Neural progenitor cell (in vitro differentiated cells): ENCODE measurements around the gene ESR2. TPM values are rescaled to one million over a fixed set of nuclear protein-coding genes. Genes with fewer than 3 reads are reported as not detected.

ENCODE experiments used
- DNase-seq: peaks from one replicate; pipeline ENCODE4 v3.0.0-alpha.2; 2016; ENCODE audit warnings: low spot score
- H2AFZ ChIP-seq: fragments of 200-600 bp; sonication (generic); replicated peaks from 2 replicates; pipeline ENCODE4 v1.6.1; 2016; ENCODE audit warnings: antibody characterized with exemption
- H3F3A ChIP-seq: fragments of 200-600 bp; sonication (generic); 2 replicates; pipeline ENCODE4 v1.6.1; 2016; ENCODE audit warnings: antibody characterized with exemption, low read depth
- H3K27ac ChIP-seq: fragments of 200-600 bp; sonication (generic); 2 replicates; pipeline ENCODE4 v1.5.1; 2016; ENCODE audit warnings: mild to moderate bottlenecking
- H3K27me3 ChIP-seq: fragments of 200-600 bp; sonication (generic); 2 replicates; pipeline ENCODE4 v1.6.1; 2016; ENCODE audit warnings: mild to moderate bottlenecking, moderate library complexity
- H3K36me3 ChIP-seq: fragments of 200-600 bp; sonication (generic); 2 replicates; pipeline ENCODE4 v1.5.1; 2016
- H3K4me1 ChIP-seq: fragments of 200-600 bp; sonication (generic); 2 replicates; pipeline ENCODE4 v1.6.1; 2016; ENCODE audit warnings: mixed run types
- H3K4me2 ChIP-seq: fragments of 200-600 bp; sonication (generic); 2 replicates; pipeline ENCODE4 v1.6.1; 2016
- H3K4me3 ChIP-seq: fragments of 200-600 bp; sonication (generic); 2 replicates; pipeline ENCODE4 v1.5.1; 2016
- H3K79me2 ChIP-seq: fragments of 200-600 bp; sonication (generic); 2 replicates; pipeline ENCODE4 v1.6.1; 2016; ENCODE audit warnings: low read depth
- H3K9ac ChIP-seq: fragments of 200-600 bp; sonication (generic); 2 replicates; pipeline ENCODE4 v1.6.1; 2016
- H3K9me3 ChIP-seq: fragments of 200-600 bp; sonication (generic); 2 replicates; pipeline ENCODE4 v1.5.1; 2016; ENCODE audit warnings: low read depth
- H4K20me1 ChIP-seq: fragments of 200-600 bp; sonication (generic); 2 replicates; pipeline ENCODE4 v1.6.1; 2016; ENCODE audit warnings: low read depth
- H3K27ac Mint-ChIP-seq: 3 replicates; pipeline ENCODE4 v1.8.0; 2021; ENCODE audit warnings: mixed read lengths
- H3K27me3 Mint-ChIP-seq: 2 replicates; pipeline ENCODE4 v1.8.0; 2022; ENCODE audit warnings: low read depth, mild to moderate bottlenecking, inconsistent platforms, moderate library complexity, mixed read lengths; ENCODE audit not compliant: insufficient read depth
- H3K36me3 Mint-ChIP-seq: 3 replicates; pipeline ENCODE4 v1.8.0; 2021; ENCODE audit warnings: mixed read lengths
- H3K4me1 Mint-ChIP-seq: 3 replicates; pipeline ENCODE4 v1.8.0; 2021; ENCODE audit warnings: mixed read lengths
- H3K4me3 Mint-ChIP-seq: 3 replicates; pipeline ENCODE4 v1.8.0; 2021; ENCODE audit warnings: mild to moderate bottlenecking, moderate library complexity, mixed read lengths
- H3K9me3 Mint-ChIP-seq: 3 replicates; pipeline ENCODE4 v1.8.0; 2020; ENCODE audit warnings: mixed read lengths
- CTCF ChIP-seq: fragments of 200-600 bp; sonication (generic); IDR thresholded peaks from 2 replicates; pipeline ENCODE4 v1.5.1; 2017; ENCODE audit warnings: antibody characterized with exemption, mild to moderate bottlenecking
- EZH2 ChIP-seq: fragments of 200-600 bp; sonication (generic); IDR thresholded peaks from 2 replicates; pipeline ENCODE4 v1.6.1; 2017; ENCODE audit warnings: antibody characterized with exemption, mild to moderate bottlenecking, moderate library complexity
- EZH2phosphoT487 ChIP-seq: fragments of 200-600 bp; sonication (generic); IDR thresholded peaks from 2 replicates; pipeline ENCODE4 v1.6.1; 2017; ENCODE audit warnings: antibody characterized with exemption
- total RNA-seq: library from RNA; depleted of rRNA; stranded (reverse); fragments of >200 nt; gene quantifications from 2 replicates; pipeline ENCODE4 v1.2.3, GENCODE V29; 2015; ENCODE audit warnings: low replicate concordance

Gene ESR2
- total RNA-seq, 1 donor from 2014 or later: 0.21 TPM

GRCh38 chr14:64060648-64061096 is 233.5 kb downstream of the ESR2 start:
- Histone ChIP-seq H3K27me3 (no peaks in the 10 kb centered on the region), H3K4me1 (peaks cover 7% of the 10 kb centered on the region), H3F3A (no peaks in the 10 kb centered on the region), H4K20me1 (no peaks in the 10 kb centered on the region), H3K36me3 (no peaks in the 10 kb centered on the region), H3K27ac (no peak overlapping the region), H3K4me2 (peak overlapping the region; percentile 30), H3K79me2 (no peaks in the 10 kb centered on the region), H3K4me3 (no peak overlapping the region), H3K9ac (no peak overlapping the region), H2AFZ (no peak overlapping the region), H3K9me3 (no peaks in the 10 kb centered on the region)
- Mint-ChIP-seq H3K36me3 (peaks cover 31% of the 10 kb centered on the region), H3K4me3 (no peak overlapping the region), H3K27me3 (no peaks in the 10 kb centered on the region), H3K9me3 (no peaks in the 10 kb centered on the region), H3K4me1 (peaks cover 6% of the 10 kb centered on the region), H3K27ac (no peak overlapping the region)
- no peak for TF ChIP-seq EZH2
- no peak for TF ChIP-seq EZH2phosphoT487
- TF ChIP-seq CTCF: peak; percentile 60
- DNase-seq: peak; percentile 78

GRCh38 chr14:64060199-64060545 is 234.0 kb downstream of the ESR2 start:
- Mint-ChIP-seq H3K9me3 (no peaks in the 10 kb centered on the region), H3K36me3 (peaks cover 31% of the 10 kb centered on the region), H3K27me3 (no peaks in the 10 kb centered on the region), H3K4me3 (no peak overlapping the region), H3K4me1 (peaks cover 6% of the 10 kb centered on the region), H3K27ac (no peak overlapping the region)
- no peaks in the 10 kb centered on the region for H3K27me3 ChIP-seq
- no peak overlapping the region for H3K9ac ChIP-seq
- no peaks in the 10 kb centered on the region for H3K36me3 ChIP-seq
- no peak overlapping the region for H2AFZ ChIP-seq
- no peak overlapping the region for H3K4me3 ChIP-seq
- H3K4me1 ChIP-seq: peaks cover 7% of the 10 kb centered on the region
- no peaks in the 10 kb centered on the region for H3K79me2 ChIP-seq
- H3K4me2 ChIP-seq: no peak overlapping the region
- H4K20me1 ChIP-seq: no peaks in the 10 kb centered on the region
- no peak for TF ChIP-seq CTCF
- no peak for TF ChIP-seq EZH2phosphoT487
- no peak for TF ChIP-seq EZH2
- H3K9me3 ChIP-seq: no peaks in the 10 kb centered on the region
- no peak for DNase-seq
- no peak overlapping the region for H3K27ac ChIP-seq
- no peaks in the 10 kb centered on the region for H3F3A ChIP-seq

GRCh38 chr14:64059454-64060198 is 234.5 kb downstream of the ESR2 start:
- Mint-ChIP-seq H3K4me3 (no peak overlapping the region), H3K27me3 (no peaks in the 10 kb centered on the region), H3K27ac (no peak overlapping the region), H3K36me3 (peaks cover 34% of the 10 kb centered on the region), H3K4me1 (peaks cover 6% of the 10 kb centered on the region), H3K9me3 (no peaks in the 10 kb centered on the region)
- Histone ChIP-seq H3K4me3 (no peak overlapping the region), H2AFZ (no peak overlapping the region), H3K36me3 (peaks cover 2% of the 10 kb centered on the region), H4K20me1 (no peaks in the 10 kb centered on the region), H3K27me3 (no peaks in the 10 kb centered on the region), H3K9me3 (no peaks in the 10 kb centered on the region), H3K9ac (no peak overlapping the region), H3K4me2 (no peak overlapping the region), H3K79me2 (no peaks in the 10 kb centered on the region), H3F3A (no peaks in the 10 kb centered on the region), H3K27ac (no peak overlapping the region), H3K4me1 (peaks cover 7% of the 10 kb centered on the region)
- no peak for DNase-seq
- TF ChIP-seq EZH2phosphoT487 (no peak), EZH2 (no peak), CTCF (no peak)
